A549 (cell line): Measurements from ENCODE around the gene ME2. TPM values are rescaled to one million over a fixed set of nuclear protein-coding genes. Genes with fewer than 3 reads are reported as not detected.
A peak's percentile ranks its signal among the peaks of the same experiment; 100 is the strongest.

Experiments
- ATAC-seq, 2 experiments: fragments of 200-7000 bp in 1 of 2; fragments of >200 bp in 1 of 2; cut with Nextera tagmentation in 1 of 2; cut with Tn5 transposase in 1 of 2; 3 replicates each; pipeline versions ENCODE4 v1.8.0 to v1.9.1; 2018 to 2020; ENCODE audit warnings: mild to moderate bottlenecking in 1 of 2, moderate library complexity in 1 of 2
- CTCF ChIA-PET: fragments of 300-600 bp; sonication (Branson Sonifier 250); formaldehyde crosslinking; extraction: SDS; loops from one replicate; lab custom pipeline; 2021; ENCODE audit warnings: antibody characterized with exemption, inconsistent platforms; lab: Yijun Ruan, JAX
- POLR2A ChIA-PET: fragments of 350-600 bp; formaldehyde crosslinking; extraction: SDS; loops from one replicate; lab custom pipeline; 2021; ENCODE audit warnings: antibody characterized with exemption, inconsistent platforms; lab: Yijun Ruan, JAX
- DNase-seq, 2 experiments: peaks; one replicate each; pipeline versions ENCODE4 v3.0.0 to v3.0.0-alpha.2; 2011 to 2016; ENCODE audit warnings: low read depth in 1 of 2, low spot score in 1 of 2
- FAIRE-seq: peaks from 2 replicates; lab custom pipeline; 2011; peaks lifted over from hg19 to GRCh38; lab: Jason Lieb, UNC
- H3K27ac ChIP-seq, 2 experiments: fragments of >200 bp; sonication (Bioruptor Twin); formaldehyde crosslinking; 3 replicates each; pipeline ENCODE4 v1.5.1; 2016 to 2017
- H3K4me1 ChIP-seq: fragments of >200 bp; sonication (Bioruptor Twin); formaldehyde crosslinking; 3 replicates; pipeline ENCODE4 v1.6.1; 2016
- H3K4me2 ChIP-seq: fragments of >200 bp; sonication (Bioruptor Twin); formaldehyde crosslinking; 3 replicates; pipeline ENCODE4 v1.6.1; 2016
- H3K4me3 ChIP-seq: fragments of >200 bp; sonication (Bioruptor Twin); formaldehyde crosslinking; 3 replicates; pipeline ENCODE4 v1.5.1; 2016
- H3K9me3 ChIP-seq: fragments of >200 bp; sonication (Bioruptor Twin); formaldehyde crosslinking; 3 replicates; pipeline ENCODE4 v1.6.1; 2016
- ATOH8 ChIP-seq: fragments of 250-450 bp; sonication (Bioruptor Pico); IDR thresholded peaks from 2 replicates; pipeline ENCODE4 v1.5.0; 2020; ENCODE audit warnings: low read depth, mild to moderate bottlenecking, moderate library complexity
- BCL3 ChIP-seq: fragments of >200 bp; sonication (Bioruptor Twin); formaldehyde crosslinking; IDR thresholded peaks from 3 replicates; pipeline ENCODE4 v1.6.1; 2016
- BHLHE40 ChIP-seq: IDR thresholded peaks from 2 replicates; pipeline ENCODE4 v1.6.1; 2012; ENCODE audit warnings: low read depth, low read length, inconsistent platforms
- CBX8 ChIP-seq: fragments of 200-600 bp; sonication (generic); IDR thresholded peaks from 2 replicates; pipeline ENCODE4 v1.6.1; 2016
- CHD4 ChIP-seq: fragments of 200-600 bp; sonication (generic); IDR thresholded peaks from 2 replicates; pipeline ENCODE4 v1.6.1; 2016; ENCODE audit warnings: antibody characterized with exemption, mild to moderate bottlenecking, borderline replicate concordance
- E2F6 ChIP-seq: IDR thresholded peaks from 2 replicates; pipeline ENCODE4 v1.6.1; 2012; ENCODE audit warnings: low read depth, borderline replicate concordance
- EHF ChIP-seq: fragments of 250-450 bp; sonication (Bioruptor Pico); IDR thresholded peaks from 2 replicates; pipeline ENCODE4 v1.5.0; 2020; ENCODE audit warnings: mild to moderate bottlenecking
- ELK1 ChIP-seq: fragments of 150-350 bp; IDR thresholded peaks from 2 replicates; pipeline ENCODE4 v1.6.1; 2014; ENCODE audit warnings: low read depth, mild to moderate bottlenecking, low read length
- EP300 ChIP-seq, 2 experiments: fragments of >200 bp; sonication (Bioruptor Twin); formaldehyde crosslinking; IDR thresholded peaks; 2 replicates in 1 of 2; 3 replicates in 1 of 2; pipeline ENCODE4 v1.6.1; 2016 to 2017
- GATA3 ChIP-seq: IDR thresholded peaks from 2 replicates; pipeline ENCODE4 v1.6.1; 2012; ENCODE audit warnings: borderline replicate concordance
- HEYL ChIP-seq: fragments of 250-450 bp; sonication (Bioruptor Pico); IDR thresholded peaks from 2 replicates; pipeline ENCODE4 v1.8.0; 2021; ENCODE audit warnings: mild to moderate bottlenecking, moderate library complexity
- HMGXB4 ChIP-seq: fragments of 250-450 bp; sonication (Bioruptor Pico); IDR thresholded peaks from 2 replicates; pipeline ENCODE4 v1.5.0; 2021; ENCODE audit warnings: mild to moderate bottlenecking, moderate library complexity, borderline replicate concordance
- MYC ChIP-seq: IDR thresholded peaks from 2 replicates; pipeline ENCODE4 v1.6.1; 2012; ENCODE audit warnings: mild to moderate bottlenecking, inconsistent platforms, low read length, improper control_type of control experiment, borderline replicate concordance
- POLR2AphosphoS2 ChIP-seq: conservative IDR thresholded peaks from 2 replicates; pipeline ENCODE4 v1.6.1; 2012; ENCODE audit warnings: low read length, improper control_type of control experiment, inconsistent platforms
- REST ChIP-seq: fragments of 200-600 bp; sonication (generic); IDR thresholded peaks from 2 replicates; pipeline ENCODE4 v1.6.1; 2016; ENCODE audit warnings: antibody characterized with exemption, mild to moderate bottlenecking, moderate library complexity
- USF2 ChIP-seq: fragments of 450-650 bp; IDR thresholded peaks from 2 replicates; pipeline ENCODE4 v1.6.1; 2014; ENCODE audit warnings: antibody characterized with exemption
- ZC3H11A ChIP-seq: fragments of 450-650 bp; IDR thresholded peaks from 2 replicates; pipeline ENCODE4 v1.6.1; 2014; ENCODE audit warnings: antibody characterized with exemption, mild to moderate bottlenecking
- ZFP36 ChIP-seq: fragments of 450-650 bp; IDR thresholded peaks from 2 replicates; pipeline ENCODE4 v1.6.1; 2014; ENCODE audit warnings: borderline replicate concordance; ENCODE audit not compliant: partially characterized antibody
- WGBS: methylation state at CpG from one replicate; pipeline ENCODE4 v1.1.6; 2017; ENCODE audit errors: missing lambda C conversion rate; 5-methylcytosine and 5-hydroxymethylcytosine counted together
- polyA plus RNA-seq, 4 experiments: library from polyadenylated mRNA; depleted of rRNA in 3 of 4; stranded (reverse); fragments of >200 nt; fragmentation: RNase III in 1 of 4; extraction: RNeasy Plus Mini Kit Qiagen cat#74134 plus additional on column Dnase treatment in 1 of 4; gene quantifications; 2 replicates in 3 of 4; 3 replicates in 1 of 4; pipeline ENCODE4 v1.2.3, GENCODE V29; 2011 to 2017

Gene ME2
- polyA plus RNA-seq, 2 of the 4 experiments (the other 2 are of a cell fraction): 46.8 to 88.0 TPM

GRCh38 chr18:50878345-50879301 is at the start of gene ME2 (continued):
- peak; percentile 76; the same call in 2 of the 3 replicates for TF ChIP-seq BCL3
- no peak for TF ChIP-seq ATOH8
- no peak for TF ChIP-seq ZC3H11A
- TF ChIP-seq BHLHE40: no peak
- no peak for TF ChIP-seq CBX8
- TF ChIP-seq GATA3: no peak
- no peak for TF ChIP-seq HMGXB4 (CRISPR knock-in tag)
- TF ChIP-seq USF2: no peak
- no peak; the same call in 1 of the 2 replicates for TF ChIP-seq MYC
- TF ChIP-seq POLR2AphosphoS2: no peak
- TF ChIP-seq REST: no peak
- TF ChIP-seq EP300 (IDR thresholded peaks at IDR 0.05): no peak
- TF ChIP-seq ELK1: no peak
- TF ChIP-seq ZFP36: no peak

- CTCF ChIA-PET: no interaction called here
- Histone ChIP-seq H3K4me1 (peaks cover 4% of the 10 kb centered on the region; the same call in 1 of the 3 replicates), H3K27ac (no peak overlapping the region), H3K4me3 (no peak overlapping the region), H3K4me2 (no peak overlapping the region), H3K9me3 (no peaks in the 10 kb centered on the region)
- POLR2A ChIA-PET: no interaction called here
- WGBS: 83% methylated on average over 5 of the region's 5 CpGs
- DNase-seq (no peak), ATAC-seq (no peak), FAIRE-seq (no peak)
- TF ChIP-seq ELK1 (no peak), EHF (CRISPR knock-in tag) (no peak), BCL3 (no peak), HMGXB4 (CRISPR knock-in tag) (no peak), HEYL (CRISPR knock-in tag) (no peak), CHD4 (no peak), E2F6 (no peak)
Measured at GRCh38 chr18:50829644-50830043, 49.3 kb upstream of the ME2 start.
